Left ventricle myocardium superior (tissue), 1 donor: ENCODE data around the gene FPGS. TPM values are rescaled to one million over a fixed set of nuclear protein-coding genes. Genes with fewer than 3 reads are reported as not detected.

Experiments used
- ATAC-seq: fragments of 200-7000 bp; cut with Tn5 transposase; one replicate; pipeline ENCODE4 v1.9.1; 2020; ENCODE audit warnings: mild to moderate bottlenecking, moderate library complexity
- DNase-seq: peaks from one replicate; pipeline ENCODE4 v3.0.0-alpha.2; 2020
- intact Hi-C: fragments of 100-400 bp; cut with micrococcal nuclease; formaldehyde crosslinking; loops from one replicate; pipeline ENCODE4 v1.11.0; 2022
- total RNA-seq: library from RNA; stranded (reverse); fragmentation: NEBNext Ultra II Directional; extraction: Animal tissue kit (Norgen Biotek cat#: 25700); gene quantifications from one replicate; pipeline ENCODE4 v1.2.1, GENCODE V29; 2021
- donor health status: DM: no; HTN: yes; CAD: no; lungs with severe emphysema.

FPGS gene
- total RNA-seq, 1 donor from 2014 or later = 31.9 TPM

DNA sequence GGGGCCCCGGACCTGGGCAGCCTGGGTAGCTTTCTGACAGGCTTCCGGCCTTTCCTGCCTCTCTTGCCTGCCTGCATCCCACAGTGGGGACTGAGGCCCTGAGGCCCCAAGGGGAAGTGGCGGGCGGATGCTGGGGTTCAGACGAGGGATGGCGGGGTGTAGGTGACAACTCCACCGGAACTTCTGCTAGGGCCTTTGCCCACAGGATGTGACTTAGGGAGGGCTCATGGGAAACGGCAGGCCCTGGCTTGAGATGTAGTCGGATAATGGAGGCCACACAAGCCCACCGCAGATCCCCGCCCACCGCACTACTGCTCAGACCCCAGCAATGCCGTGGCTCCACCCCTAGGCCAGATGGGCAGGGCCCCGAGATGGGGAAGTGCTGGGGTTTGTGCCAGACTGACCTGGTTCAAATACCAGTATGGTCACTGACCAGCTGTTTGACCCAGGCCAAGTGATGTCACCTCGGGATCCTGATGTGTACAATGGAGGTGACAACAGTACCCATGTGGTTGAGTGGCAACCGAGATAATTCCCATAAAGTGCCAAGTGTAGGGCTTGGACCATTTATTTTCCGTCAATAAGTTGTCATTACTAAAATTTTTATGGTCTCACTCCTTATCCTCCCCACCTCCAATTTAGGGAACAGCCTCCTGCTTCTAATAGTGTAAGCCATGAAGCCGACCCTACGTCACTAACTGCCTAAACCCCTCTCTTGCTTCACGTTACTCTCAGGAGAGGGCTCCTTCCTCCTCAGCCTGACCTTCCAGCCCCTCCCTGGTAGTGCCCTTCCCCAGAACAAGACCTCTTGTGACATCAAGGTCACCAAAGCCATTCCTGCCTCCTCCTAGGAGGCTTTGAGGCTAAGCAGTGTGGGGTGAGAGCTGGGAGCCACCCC is 19.3 kb upstream of the FPGS start:
- peak; percentile 67 for DNase-seq
- intact Hi-C loops = loop anchor here (5.0 to 10.0 kb wide), 2 partner anchors 46 to 91 kb away; partner anchors contain the start of genes AK1 and TOR2A
- ATAC-seq = no peak

DNA sequence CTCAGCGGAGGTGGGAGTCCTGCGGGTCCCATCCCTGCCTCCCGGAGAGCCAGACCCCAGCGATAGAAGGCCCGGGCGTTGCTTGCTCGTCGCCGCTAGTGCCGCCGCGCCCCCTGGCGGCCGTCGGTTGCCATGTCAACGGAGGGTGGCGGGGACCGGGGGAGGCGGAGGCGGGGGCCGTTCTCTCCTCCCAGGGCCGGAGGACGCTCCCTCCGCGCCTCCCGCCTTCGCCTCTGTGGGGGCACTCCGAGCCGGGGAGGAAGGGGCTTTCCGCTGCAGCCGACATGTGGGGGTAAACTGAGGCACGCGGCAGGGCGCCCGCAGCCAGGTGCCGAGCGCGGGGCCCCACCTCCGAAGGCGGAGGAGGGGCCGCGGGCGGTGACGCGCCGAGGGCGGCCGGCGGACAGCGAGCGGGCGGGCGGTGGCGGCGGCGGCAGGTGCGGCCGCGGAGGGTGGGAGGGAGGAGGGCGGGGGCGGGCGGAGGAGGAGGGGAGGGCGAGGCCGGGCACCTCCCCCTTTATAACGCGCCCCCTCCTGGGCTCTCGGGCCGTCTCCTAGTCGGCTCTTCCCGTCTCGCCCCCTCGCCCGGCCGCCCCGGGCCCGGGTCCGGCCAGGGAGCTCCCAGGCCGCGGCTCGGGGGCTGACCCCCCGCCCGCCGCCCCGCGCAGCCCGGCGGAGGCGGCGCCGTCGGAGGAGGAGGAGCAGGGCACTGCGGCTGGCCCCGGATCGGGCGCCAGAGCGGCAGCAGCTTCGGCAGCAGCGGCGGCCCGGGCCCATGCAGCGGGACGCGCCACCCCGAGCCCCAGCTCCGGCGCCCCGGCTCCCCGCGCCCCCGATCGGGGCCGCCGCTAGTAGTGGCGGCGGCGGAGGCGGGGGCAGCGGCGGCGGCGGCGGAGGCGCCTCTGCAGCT is 17.4 kb upstream of the FPGS start:
- ATAC-seq (peak; percentile 76), DNase-seq (peak; percentile 93)
- intact Hi-C loops = loop anchor here (10.0 kb wide), 1 partner anchor 90 kb away; the partner anchor contains the start of gene AK1

DNA sequence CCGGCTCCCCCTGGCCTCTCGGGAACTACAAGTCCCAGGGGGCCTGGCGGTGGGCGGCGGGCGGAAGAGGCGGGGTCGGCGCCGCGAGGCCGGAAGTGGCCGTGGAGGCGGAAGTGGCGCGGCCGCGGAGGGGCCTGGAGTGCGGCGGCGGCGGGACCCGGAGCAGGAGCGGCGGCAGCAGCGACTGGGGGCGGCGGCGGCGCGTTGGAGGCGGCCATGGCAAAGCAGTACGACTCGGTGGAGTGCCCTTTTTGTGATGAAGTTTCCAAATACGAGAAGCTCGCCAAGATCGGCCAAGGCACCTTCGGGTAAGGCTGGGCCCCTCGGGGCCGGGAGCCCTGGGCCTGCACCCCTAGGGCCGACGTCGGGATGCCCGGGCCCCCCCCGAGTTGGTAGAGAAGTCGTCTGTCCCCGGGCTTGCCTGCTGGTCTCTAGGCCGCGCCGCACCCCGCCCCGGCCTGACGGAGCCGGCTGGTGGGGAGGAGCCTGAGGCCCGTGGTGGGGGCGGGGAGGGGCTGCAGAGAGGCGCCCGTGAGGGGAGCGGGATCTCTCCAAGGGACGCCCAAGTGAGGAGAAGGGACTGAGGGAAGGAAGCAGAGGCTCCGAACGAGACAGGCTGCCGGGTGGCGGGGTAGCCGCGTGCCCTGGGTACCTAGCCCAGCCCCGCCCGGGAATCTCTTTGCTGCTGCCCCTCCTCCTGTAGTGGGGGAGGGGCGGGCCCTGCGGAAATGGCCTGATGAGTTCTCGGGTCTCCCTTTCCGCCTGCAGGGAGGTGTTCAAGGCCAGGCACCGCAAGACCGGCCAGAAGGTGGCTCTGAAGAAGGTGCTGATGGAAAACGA is 16.5 kb upstream of the FPGS start, which contains the start of gene CDK9:
CDK9 (plus strand) TSS at position 102 of the 840 bp plus-strand sequence; CDS start at position 217, 115 bp downstream.
- DNase-seq (peak; percentile 95), ATAC-seq (peak; percentile 78)
- intact Hi-C loops = loop anchor here (10.0 kb wide), 1 partner anchor 89 kb away; the partner anchor contains the start of gene AK1

DNA sequence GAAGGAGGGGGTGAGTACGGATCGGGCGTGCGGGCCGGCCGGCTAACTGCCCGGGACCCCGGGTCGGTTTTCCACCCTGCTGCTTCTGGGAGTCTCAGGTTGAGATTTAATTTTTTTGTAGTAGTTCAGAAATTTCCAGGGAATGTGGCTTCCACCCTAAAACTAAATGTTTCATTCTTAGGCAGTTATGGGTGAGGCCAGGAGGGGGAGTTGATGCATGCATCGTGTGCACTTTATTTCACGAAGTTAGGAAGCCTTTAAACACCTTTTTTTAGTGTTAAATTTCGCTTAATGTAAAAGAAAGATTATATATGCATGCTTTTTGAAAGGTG is 15.9 kb upstream of the FPGS start:
- intact Hi-C loops = loop anchor here (10.0 kb wide), 1 partner anchor 88 kb away; the partner anchor contains the start of gene AK1
- no peak for ATAC-seq
- DNase-seq = no peak

DNA sequence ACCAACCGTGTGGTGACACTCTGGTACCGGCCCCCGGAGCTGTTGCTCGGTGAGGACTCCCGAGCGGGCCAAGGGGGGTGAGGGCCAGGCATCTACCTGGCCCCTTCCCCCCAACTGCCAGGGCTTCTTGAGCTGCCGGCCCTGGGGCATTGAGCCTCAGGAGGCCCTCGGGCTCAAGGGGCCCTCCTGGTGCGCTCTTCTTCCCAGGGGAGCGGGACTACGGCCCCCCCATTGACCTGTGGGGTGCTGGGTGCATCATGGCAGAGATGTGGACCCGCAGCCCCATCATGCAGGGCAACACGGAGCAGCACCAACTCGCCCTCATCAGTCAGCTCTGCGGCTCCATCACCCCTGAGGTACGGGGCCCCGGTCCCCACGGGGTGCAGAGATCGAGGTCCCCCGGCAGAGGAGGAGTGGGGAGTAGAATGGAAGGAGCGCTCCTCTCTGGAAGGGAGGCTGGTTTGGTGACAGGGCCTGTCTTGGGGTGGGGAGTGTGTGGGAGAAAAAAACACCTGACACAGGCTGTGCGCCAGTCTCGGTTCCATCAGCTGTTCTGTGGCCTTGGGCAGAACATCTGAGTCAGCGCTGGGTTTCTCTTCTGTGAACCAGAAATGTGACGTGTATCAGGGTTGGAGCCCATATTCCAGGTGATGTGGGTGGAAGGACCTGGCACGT is 14.2 kb upstream of the FPGS start:
- ATAC-seq (no peak), DNase-seq (no peak)
- intact Hi-C loops = loop anchor here (10.0 kb wide), 1 partner anchor 86 kb away; the partner anchor contains the start of gene AK1

DNA sequence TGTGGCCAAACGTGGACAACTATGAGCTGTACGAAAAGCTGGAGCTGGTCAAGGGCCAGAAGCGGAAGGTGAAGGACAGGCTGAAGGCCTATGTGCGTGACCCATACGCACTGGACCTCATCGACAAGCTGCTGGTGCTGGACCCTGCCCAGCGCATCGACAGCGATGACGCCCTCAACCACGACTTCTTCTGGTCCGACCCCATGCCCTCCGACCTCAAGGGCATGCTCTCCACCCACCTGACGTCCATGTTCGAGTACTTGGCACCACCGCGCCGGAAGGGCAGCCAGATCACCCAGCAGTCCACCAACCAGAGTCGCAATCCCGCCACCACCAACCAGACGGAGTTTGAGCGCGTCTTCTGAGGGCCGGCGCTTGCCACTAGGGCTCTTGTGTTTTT is 13.5 kb upstream of the FPGS start:
- intact Hi-C loops = loop anchor here (10.0 kb wide), 1 partner anchor 86 kb away; the partner anchor contains the start of gene AK1
- no peak for DNase-seq

DNA sequence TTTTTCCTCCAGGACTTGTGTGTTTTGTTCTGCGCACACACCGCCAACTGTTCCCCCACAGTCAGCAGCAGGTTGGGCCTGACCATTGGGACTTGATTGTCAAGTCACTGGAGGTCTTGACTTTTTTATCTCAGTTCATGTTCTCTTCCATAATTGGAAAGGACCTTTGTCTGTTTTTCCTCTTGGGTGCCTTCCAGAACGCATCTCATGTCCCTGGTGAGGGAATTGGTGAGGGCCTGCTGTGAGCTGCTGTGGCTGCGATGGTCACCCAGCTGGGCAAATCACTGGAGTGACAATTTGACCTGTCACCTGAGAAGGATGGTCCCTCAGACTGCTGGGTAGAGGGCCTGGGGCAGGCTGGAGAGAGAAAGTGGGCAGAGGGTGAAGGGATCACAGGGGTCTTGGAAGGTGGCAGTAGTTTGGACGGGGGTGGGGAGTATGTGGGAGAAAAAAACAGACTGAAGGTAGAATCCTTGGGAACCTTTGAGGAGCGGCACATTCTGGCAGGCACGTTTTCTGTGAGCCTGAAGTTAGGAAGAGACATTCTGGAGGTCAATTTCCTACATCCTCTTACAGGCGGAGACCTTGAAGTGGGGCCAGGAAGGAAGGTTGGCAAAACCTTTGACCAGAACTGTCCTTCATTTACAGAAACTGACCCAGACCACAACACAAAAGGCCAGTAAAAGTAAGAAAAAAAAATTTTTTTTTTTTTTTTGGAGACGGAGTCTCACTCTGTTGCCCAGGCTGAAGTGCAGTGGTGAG is 12.4 kb upstream of the FPGS start:
- ATAC-seq (no peak), DNase-seq (no peak)
- intact Hi-C loops = no loop called here

More for the DNA sequence above, 13.5 kb upstream of the FPGS start:
- ATAC-seq = no peak

DNA sequence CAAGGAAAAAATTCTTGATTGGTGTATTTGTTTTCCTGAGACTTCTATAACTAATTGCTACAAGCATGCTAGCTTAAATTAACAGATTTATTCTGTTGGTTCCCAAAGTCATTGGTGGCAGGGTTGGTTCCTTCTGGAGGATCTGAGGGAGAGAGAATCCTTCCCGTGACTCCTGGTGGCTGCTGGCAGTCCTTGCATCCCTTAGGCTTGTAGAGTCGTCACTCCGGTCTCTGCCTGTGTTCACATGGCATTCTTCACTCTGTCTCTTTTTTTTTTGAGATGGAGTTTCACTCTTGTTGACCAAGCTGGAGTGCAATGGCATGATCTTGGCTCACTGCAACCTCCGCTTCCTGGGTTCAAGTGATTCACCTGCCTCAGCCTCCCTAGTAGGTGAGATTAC is 11.6 kb upstream of the FPGS start:
- intact Hi-C loops = no loop called here
- no peak for DNase-seq
- ATAC-seq = no peak

DNA sequence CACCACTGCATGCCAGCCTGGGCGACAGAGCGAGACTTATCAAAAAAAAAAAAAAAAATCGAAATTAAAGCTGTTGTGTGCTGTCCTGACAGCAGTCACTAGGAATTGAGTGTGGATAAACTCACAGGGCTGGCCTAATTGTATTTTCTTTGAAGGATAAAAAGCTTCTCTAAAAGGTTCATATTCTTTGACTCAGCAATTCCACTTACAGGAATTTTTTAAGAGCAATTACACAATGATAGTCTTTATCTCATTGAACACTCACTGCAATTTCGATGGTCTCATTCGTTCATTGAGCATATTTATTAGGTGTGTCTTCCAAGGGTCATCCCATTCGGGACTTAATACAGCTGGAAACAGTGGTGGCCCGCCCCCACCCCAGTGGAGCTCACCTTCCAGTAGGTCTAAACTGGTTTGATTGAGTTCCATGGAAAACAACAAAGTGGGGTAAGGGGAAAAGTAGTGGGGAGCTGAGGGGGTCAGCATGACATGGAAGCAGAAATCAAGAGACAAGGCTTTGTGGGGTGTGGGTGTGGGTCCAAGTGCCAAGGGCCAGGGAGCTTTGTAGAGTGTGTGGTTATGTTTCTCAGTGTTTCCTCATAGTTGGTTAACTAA is 10.2 kb upstream of the FPGS start:
- intact Hi-C loops = no loop called here
- no peak for DNase-seq
- ATAC-seq = no peak

DNA sequence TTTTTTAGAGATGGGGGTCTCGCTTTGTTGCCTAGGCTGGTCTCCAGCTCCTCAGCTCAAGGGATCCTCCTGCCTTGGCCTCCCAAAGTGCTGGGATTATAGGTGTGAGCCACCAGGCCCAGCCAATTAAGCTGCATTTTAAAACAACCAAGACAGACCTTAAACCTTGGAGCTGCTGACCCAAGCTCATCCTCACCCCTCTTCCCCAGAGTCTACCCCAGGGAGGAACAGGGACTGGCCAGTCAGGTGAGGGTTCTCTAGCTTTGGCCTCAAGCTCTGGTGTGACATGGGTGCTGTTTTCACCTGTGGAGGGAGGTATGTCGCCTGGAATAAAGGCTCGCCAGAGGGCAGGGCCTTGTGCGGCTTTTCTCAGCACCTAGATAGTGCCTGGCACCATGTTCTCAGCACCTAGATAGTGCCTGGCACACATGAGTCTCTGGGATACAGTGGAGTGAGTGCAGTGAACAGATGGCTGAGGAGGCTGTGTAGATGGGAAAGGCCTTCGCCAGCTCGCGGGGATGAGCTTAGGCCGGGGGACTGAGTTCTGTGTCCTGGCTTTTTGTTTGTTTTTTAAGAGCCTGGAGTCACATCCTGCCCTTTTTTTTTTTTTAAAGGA is 9.5 kb upstream of the FPGS start:
- intact Hi-C loops = no loop called here
- ATAC-seq (no peak), DNase-seq (no peak)

DNA sequence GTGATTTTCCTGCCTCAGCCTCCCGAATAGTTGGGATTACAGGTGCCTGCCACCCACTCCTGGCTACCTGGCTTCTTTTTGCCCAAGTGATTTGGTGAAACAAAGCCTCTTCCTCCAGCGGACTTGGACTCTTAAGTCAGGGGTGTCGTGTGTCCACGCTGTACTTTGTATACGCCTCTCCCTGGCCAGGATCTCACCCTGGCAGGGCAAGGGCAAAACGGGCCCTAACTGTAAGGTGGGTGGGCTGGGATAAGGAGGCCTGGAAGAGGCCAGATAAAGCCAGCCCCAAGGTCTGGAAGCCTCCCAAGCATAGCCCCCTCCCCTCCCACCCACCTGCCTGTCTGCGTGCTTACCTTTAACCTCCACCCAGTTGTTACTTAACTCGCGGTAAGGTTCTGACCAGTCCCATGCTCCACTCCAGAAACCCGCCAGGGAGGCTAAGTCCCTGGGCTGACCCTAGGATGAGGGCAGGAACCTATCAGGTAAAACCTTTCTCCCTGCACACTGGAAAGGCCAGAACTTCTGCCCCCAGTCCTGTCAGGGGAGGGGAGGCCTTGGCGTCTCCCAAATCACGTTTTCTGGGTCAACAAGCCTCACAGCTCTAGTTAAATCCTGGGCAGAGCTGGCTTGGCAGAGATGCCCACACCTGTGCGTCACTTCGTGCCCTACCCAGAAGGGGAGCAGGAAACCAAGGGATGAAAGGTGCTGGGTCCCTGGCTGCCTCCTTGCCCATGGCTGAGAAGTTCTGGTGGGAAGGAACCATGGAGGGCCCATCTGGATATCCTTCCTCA is 8.5 kb upstream of the FPGS start:
- intact Hi-C loops = no loop called here
- ATAC-seq (no peak), DNase-seq (no peak)

DNA sequence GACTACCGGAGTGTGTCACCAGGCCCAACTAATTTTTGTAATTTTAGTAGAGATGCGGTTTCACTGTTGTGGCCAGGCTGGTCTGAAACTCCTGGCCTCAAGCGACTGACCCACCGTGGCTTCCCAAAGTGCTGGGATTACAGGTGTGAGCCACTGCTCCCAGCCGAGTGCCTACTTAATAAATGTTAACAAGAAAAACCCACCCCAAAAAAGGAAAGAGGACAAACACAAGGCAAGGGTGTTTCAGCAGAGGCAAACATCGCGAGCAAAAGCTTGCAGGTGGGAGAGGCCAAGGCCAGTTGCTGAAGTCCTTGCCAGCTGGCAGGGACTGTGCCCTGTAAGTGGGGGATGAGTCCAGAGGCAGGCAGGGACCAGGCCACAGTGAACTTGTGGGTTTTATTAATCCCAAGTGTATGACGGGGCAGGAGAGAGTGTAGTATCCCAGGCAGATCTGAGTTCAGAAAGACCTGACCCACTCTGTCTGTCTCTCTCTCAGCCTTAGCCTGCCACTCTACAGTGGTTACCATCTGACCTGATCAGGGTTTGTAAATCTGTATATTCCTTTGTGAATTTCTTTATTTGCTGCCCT is 6.4 kb upstream of the FPGS start:
- intact Hi-C loops = no loop called here

DNA sequence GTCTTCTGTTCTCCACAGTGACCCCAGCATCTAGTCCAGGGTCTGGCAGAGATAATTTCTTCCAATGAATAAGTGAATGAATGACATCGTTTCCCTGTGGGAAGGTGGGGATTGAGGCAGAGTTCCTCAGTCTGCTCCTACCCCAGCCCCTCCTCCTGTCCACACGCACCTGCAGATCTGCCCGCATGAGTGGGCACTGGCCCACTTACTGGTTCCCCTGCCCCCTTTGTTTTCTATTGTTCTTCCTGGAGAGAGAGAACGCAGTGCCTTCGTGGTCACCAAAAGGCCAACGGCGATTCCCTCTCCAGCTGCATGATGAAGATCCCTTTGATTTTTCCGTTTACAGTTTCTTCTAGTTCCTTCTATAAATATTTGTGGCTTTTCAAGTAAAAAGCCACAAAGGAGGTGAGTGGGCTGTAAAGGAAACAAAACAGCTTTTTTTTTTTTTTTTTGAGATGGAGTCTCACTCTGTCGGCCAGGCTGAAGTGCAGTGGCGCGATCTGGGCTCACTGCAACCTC is 5.8 kb upstream of the FPGS start:
- DNase-seq = no peak
- no peak for ATAC-seq
- intact Hi-C loops = no loop called here

More for the DNA sequence above, 6.4 kb upstream of the FPGS start:
- ATAC-seq (peak; percentile 71), DNase-seq (no peak)

DNA sequence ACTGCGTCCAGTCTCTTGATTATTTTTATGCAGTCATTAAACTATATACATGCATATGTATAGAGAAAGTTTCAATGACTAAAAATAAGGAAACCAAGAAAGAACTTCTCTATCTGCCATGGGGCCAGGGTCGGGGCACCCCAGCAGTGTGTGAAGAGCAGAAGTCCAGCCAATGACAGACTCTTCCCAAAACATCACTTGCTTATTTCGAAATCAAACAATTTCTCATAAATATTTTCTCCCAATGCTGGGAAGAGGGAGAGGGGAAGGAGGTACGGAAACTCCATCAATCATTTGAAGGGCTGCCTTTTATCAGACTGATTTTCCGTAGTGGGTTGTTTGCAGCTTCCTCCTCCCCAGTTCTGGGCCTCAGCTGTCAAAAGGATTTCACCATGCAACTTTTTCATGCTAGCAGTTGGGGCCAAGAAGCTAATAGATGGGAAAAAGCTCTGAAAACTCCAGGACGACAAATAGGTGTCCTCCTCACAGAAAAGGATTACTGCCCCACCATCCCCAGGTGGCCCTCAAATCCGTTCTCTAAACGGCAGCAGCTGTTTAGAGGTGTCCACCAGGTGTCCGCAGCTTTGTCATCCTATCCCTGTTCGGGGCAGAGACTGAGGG is 617 bp upstream of the FPGS start:
- no peak for DNase-seq
- intact Hi-C loops = no loop called here
- no peak for ATAC-seq
